Stimulated activated CD4-positive, alpha-beta T cell treated with anti-CD3 and anti-CD28 coated beads, TNF-alpha, amount 100 ng/mL, for 24 hours (primary cell): Measurements from ENCODE around the gene NOA1.

Experiments
- DNase-seq, 3 experiments: peaks; one replicate each; pipeline ENCODE4 v3.0.0-alpha.2; 2020; ENCODE audit warnings: low read depth in 3 of 3

NOA1 gene

DNA sequence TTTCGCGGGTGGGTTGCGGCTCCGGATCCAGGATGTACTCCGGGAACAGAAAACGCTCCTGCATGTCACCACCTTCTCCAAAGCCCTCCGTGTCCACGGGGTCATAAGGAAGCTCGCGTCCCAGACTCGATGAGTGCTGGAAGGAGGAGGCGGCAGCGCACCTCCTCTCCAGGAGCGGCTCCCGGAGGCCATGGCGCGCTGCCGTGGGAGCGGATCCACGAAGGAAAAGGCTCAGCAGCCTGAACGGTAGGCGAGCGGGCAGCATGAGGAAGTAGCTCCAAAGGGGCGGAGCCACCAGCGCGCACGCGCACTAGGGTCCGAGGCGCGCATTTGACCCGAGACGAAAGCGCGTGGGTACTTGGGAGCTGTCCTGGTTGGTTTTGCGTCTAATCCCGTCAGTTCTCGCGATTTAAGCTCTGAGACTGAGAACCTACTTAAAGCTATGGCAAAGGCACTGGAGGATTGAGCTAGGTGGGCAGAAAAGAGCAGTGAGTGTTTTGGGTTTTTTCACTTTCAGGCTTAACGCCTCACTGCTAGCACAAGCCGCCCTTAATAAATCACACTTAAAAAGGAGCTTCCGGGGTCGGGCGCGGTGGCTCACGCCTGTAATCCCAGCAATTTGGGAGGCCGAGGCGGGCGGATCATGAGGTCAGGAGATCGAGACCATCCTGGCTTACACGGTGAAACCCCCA, at the start of gene NOA1:
TSS of gene NOA1 (minus strand) at position 286 of the 692 bp plus-strand sequence. CDS start at position 265, 21 bp downstream.
- DNase-seq: peak; percentile 96 to 98 (median 96)

GRCh38 chr4:57023104-57023503, 45.7 kb upstream of the NOA1 start:
- DNase-seq: no peak

DNA sequence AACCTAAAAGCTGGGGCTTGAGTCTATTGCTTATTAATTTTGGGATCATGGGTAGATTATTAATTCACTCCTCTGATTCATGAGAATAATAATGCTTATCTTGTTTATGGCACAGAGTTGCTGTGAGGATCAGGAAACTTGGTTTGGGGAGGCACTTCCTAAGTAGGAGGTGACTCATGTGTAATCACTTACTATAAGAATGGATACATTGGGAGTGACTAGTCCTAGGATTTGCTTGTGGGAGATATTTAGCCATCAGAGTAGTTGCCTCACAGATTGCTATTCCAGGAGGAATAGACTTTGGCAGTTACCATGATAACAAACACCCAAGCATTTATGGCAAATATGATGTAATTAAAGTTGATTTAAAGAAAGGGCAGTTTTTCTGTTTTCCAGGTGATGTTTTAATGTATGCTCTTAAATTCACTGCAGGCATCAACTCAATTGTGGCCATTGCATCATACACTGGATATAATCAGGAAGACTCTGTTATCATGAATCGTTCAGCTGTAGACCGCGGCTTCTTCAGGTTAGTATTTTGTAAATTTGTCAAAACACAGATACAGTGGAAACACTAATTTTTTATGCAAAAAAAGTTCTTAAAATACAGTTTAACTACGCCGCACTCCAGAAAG, 43.2 kb upstream of the NOA1 start:
- no peak for DNase-seq

GRCh38 chr4:57018980-57019379, 41.6 kb upstream of the NOA1 start:
- no peak for DNase-seq

- DNase-seq: no peak
Observed at GRCh38 chr4:57013543-57014120, 36.2 kb upstream of the NOA1 start.

DNA sequence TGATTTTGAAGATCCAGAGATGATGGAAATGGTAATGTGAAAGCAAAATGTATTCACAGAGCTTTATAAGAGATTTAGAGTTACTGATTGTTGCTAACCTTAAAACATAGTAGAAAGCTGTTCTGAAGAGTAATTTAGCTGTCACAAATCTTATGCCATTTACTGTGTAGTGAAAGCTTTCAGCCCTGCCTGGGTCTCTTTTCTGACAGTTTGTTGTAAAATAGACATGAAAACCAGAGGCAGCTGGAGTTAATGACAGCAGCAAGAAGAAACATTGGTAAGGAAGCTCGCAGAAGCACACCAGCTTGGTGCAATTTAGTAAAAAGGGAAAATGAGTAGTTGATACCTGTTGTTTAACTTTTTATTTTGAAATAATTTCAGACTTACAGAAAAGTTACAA, 22.3 kb upstream of the NOA1 start:
- DNase-seq: no peak

- no peak for DNase-seq
Observed at GRCh38 chr4:56995525-56995924, 18.1 kb upstream of the NOA1 start.

- no peak for DNase-seq
Observed at GRCh38 chr4:56990109-56990905, 12.9 kb upstream of the NOA1 start.

GRCh38 chr4:56986952-56987351, 9.5 kb upstream of the NOA1 start:
- DNase-seq: no peak

- DNase-seq: no peak
Observed at GRCh38 chr4:56986192-56986591, 8.8 kb upstream of the NOA1 start.

DNA sequence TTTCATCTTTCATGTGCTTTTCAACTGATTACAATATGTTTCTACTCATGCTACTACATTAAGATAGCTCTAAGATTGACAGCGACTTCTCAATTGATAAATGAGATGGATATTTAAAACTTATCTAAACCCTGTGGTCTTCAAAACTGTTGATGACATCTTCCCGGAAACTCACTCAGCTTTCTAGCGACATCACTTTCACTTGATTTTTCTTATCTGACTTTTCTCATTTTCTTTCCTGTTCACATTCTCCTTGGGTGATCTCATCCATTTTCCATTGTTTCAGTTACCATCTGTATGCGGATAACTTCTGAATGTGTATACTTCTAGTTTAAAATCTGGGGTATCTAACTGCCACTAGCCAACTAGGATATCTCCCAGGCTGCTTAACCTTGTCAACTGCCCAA, 4.4 kb upstream of the NOA1 start:
- DNase-seq: no peak

GRCh38 chr4:56979421-56980072, 2.1 kb upstream of the NOA1 start:
- peak in 1 of 3 experiments; percentile 51 for DNase-seq

- peak; percentile 72 to 89 (median 87) for DNase-seq
Observed at GRCh38 chr4:56978750-56979303, 1.4 kb upstream of the NOA1 start, which contains the start of gene POLR2B. TSS of gene POLR2B (plus strand) at chr4:56978896. CDS start at chr4:56978986, 90 bp downstream.

- DNase-seq: peak in 2 of 3 experiments; percentile 16 to 27
Observed at GRCh38 chr4:56976837-56977320, 527 bp downstream of the NOA1 start.

DNA sequence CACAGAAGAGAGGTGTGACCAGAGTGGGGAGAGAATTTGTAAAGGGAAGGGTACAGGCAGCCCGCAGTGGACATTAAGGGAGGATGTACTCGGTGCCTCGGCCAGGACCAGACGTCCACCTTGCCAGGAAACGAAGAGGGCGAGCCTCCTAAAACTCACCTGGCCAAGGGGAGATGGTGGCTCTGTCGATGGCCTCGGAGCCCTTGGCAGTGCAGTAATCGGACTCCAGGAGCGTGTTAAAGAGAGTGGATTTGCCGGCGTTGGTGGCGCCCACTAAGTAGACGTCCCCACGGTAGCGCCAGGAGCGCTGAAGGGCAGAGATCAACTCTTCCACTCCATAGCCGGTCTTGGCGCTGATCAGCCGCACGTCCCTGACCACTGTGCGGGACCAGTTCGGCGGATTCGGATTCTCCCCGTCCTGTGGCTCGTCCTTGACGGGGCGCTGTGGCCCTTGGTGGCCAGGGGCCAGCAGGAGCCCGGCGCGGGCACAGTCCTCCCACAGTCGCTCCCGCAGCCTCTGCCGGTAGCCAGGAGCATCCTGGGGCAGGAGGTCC, 1.0 kb downstream of the NOA1 start:
- no peak for DNase-seq

GRCh38 chr4:56973336-56973735, 4.1 kb downstream of the NOA1 start:
- DNase-seq: no peak

DNA sequence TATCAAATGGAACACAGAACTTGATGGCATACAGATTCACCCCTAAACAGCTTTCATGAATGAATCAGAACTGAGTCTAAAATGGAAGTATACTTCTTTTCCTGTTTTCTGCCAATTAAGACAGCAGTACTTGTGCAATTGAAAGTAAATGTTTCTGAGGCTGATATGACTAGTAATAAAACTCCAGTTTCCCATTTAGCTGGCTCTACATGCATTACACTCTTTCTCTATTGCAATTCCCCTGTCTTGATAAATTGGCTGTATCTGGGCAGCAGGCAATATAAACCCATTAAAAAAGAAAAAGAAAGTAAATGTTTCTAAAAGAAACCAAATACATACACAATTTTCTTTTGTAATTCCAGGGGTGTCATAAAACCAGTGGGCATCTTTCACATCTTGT, 4.6 kb downstream of the NOA1 start:
- DNase-seq: no peak

- DNase-seq: no peak
Observed at GRCh38 chr4:56972389-56972788, 5.0 kb downstream of the NOA1 start.

- DNase-seq: no peak
Observed at GRCh38 chr4:56971383-56971782, 6.0 kb downstream of the NOA1 start.

DNA sequence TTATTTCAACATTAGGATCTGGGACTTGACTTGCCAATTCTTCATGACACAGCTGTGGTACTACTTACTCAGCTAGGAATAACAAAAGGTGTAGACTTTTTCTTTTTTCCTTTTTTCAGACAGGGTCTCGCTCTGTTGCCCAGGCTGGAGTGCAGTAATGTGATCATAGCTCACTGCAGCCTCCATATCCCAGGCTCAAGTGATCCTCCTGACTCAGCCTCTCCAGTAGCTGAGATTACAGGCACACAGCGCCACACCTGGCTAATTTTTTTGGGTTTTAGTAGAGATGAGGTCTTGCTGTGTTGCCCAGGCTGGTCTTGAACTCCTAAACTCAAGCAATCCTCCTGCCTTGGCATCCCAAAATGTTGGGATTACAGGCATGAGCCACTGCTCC, 16.3 kb downstream of the NOA1 start:
- DNase-seq: no peak

DNA sequence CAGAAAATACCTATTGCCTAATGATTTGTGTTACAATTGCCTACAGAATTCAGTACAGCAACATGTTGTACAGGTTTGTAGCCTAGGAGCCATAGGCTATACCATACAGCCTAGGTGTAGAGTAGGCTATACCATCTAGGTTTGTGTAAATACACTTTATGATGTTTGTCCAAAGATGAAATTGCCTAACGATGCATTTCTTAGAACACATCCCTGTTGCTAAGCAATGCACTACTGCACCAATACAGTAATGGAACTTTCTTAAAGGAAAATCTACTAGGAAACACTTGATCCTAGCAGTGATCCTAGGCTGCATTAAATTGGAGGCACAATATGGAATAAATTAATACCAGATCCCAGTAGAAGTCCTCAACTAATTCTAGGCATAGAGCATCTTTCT, 18.3 kb downstream of the NOA1 start:
- DNase-seq: no peak
